ENCODE data around the gene CST1. TPM values are rescaled to one million over a fixed set of nuclear protein-coding genes. Genes with fewer than 3 reads are reported as not detected.
"Not testable (repeated sequence)": the region's sequence is repeated elsewhere in the genome, so short reads cannot be mapped to it uniquely, and the experiment has no call there.

Gene CST1
- total RNA-seq, 1 experiment from 2014 or later = 1.2 TPM

- intact Hi-C loops (cut with micrococcal nuclease; ENCODE audit: unreplicated experiment) = no loop called here
- no TSS peak for BruUV-seq (replicated peaks)
- H3K27me3 Mint-ChIP-seq (ENCODE audit: unreplicated experiment) = peaks cover 12% of the 10 kb centered on the region
- H3K4me3 Mint-ChIP-seq (ENCODE audit: low read depth, unreplicated experiment) = no peak overlapping the region
- TF ChIP-seq CTCF (IDR thresholded peaks at IDR 0.05; ENCODE audit: unreplicated experiment) = no peak
- no peaks in the 10 kb centered on the region for H3K36me3 Mint-ChIP-seq (ENCODE audit: insufficient read depth, unreplicated experiment)
- no peak for DNase-seq
- no peak overlapping the region for H3K27ac Mint-ChIP-seq (ENCODE audit: unreplicated experiment)
- no peaks in the 10 kb centered on the region for H3K9me3 Mint-ChIP-seq (ENCODE audit: low read depth, unreplicated experiment)
- CTCF ChIA-PET = no interaction called here
- no peaks in the 10 kb centered on the region for H3K4me1 Mint-ChIP-seq (ENCODE audit: low read depth, unreplicated experiment)
These were observed 15.8 kb upstream of the CST1 start for GRCh38 chr20:23766531-23766930.

- intact Hi-C loops (cut with micrococcal nuclease; ENCODE audit: unreplicated experiment) = no loop called here
- TF ChIP-seq CTCF (IDR thresholded peaks at IDR 0.05; ENCODE audit: unreplicated experiment) = no peak
- CTCF ChIA-PET = no interaction called here
- H3K27me3 Mint-ChIP-seq (ENCODE audit: unreplicated experiment) = peaks cover 12% of the 10 kb centered on the region
- no peak overlapping the region for H3K4me3 Mint-ChIP-seq (ENCODE audit: low read depth, unreplicated experiment)
- no peaks in the 10 kb centered on the region for H3K36me3 Mint-ChIP-seq (ENCODE audit: insufficient read depth, unreplicated experiment)
- no peak overlapping the region for H3K27ac Mint-ChIP-seq (ENCODE audit: unreplicated experiment)
- no peak for DNase-seq
- H3K9me3 Mint-ChIP-seq (ENCODE audit: low read depth, unreplicated experiment) = no peaks in the 10 kb centered on the region
- BruUV-seq (replicated peaks) = no TSS peak
- H3K4me1 Mint-ChIP-seq (ENCODE audit: low read depth, unreplicated experiment) = no peaks in the 10 kb centered on the region
These were observed 14.8 kb upstream of the CST1 start for GRCh38 chr20:23765578-23765977.

GRCh38 chr20:23764630-23765029 is 13.9 kb upstream of the CST1 start:
- H3K27me3 Mint-ChIP-seq (ENCODE audit: unreplicated experiment) = peaks cover 12% of the 10 kb centered on the region
- H3K36me3 Mint-ChIP-seq (ENCODE audit: insufficient read depth, unreplicated experiment); H3K9me3 Mint-ChIP-seq (ENCODE audit: low read depth, unreplicated experiment); CTCF ChIA-PET; intact Hi-C loops (cut with micrococcal nuclease; ENCODE audit: unreplicated experiment); BruUV-seq (replicated peaks); H3K27ac Mint-ChIP-seq (ENCODE audit: unreplicated experiment); H3K4me3 Mint-ChIP-seq (ENCODE audit: low read depth, unreplicated experiment); DNase-seq; H3K4me1 Mint-ChIP-seq (ENCODE audit: low read depth, unreplicated experiment): not testable (repeated sequence)

- CTCF ChIA-PET = no interaction called here
- H3K9me3 Mint-ChIP-seq (ENCODE audit: low read depth, unreplicated experiment) = no peaks in the 10 kb centered on the region
- intact Hi-C loops (cut with micrococcal nuclease; ENCODE audit: unreplicated experiment) = no loop called here
These were observed 12.6 kb upstream of the CST1 start for GRCh38 chr20:23763345-23763744.

More at GRCh38 chr20:23763345-23763744, 12.6 kb upstream of the CST1 start:
- no peaks in the 10 kb centered on the region for H3K4me1 Mint-ChIP-seq (ENCODE audit: low read depth, unreplicated experiment)
- H3K27me3 Mint-ChIP-seq (ENCODE audit: unreplicated experiment) = peaks cover 12% of the 10 kb centered on the region
- H3K36me3 Mint-ChIP-seq (ENCODE audit: insufficient read depth, unreplicated experiment) = no peaks in the 10 kb centered on the region
- H3K4me3 Mint-ChIP-seq (ENCODE audit: low read depth, unreplicated experiment) = no peak overlapping the region
- H3K27ac Mint-ChIP-seq (ENCODE audit: unreplicated experiment) = no peak overlapping the region
- TF ChIP-seq CTCF (IDR thresholded peaks at IDR 0.05; ENCODE audit: unreplicated experiment) = no peak
- no TSS peak for BruUV-seq (replicated peaks)
- DNase-seq = no peak

All from Calu3 (cell line).